Body of pancreas (tissue), 4 donors: ENCODE measurements around the gene STX18.

ENCODE experiments used
- CTCF ChIP-seq, 7 experiments: fragments of 450-650 bp in 4 of 7; fragments of 200-600 bp in 3 of 7; sonication (generic) in 3 of 7; IDR thresholded peaks; one replicate each; pipeline ENCODE4 v1.5.1; 2016 to 2019; ENCODE audit warnings: antibody characterized with exemption in 7 of 7
- POLR2A ChIP-seq, 3 donors: fragments of 450-650 bp; IDR thresholded peaks; one replicate each; pipeline ENCODE4 v1.6.1; 2016; ENCODE audit warnings: antibody characterized with exemption in 3 of 3, mild to moderate bottlenecking in 2 of 3

GRCh38 chr4:4490816-4491215 lies 51.0 kb downstream of the STX18 start:
- no peak for TF ChIP-seq CTCF (IDR thresholded peaks at IDR 0.05)
- TF ChIP-seq POLR2A (IDR thresholded peaks at IDR 0.05): no peak
